Activated naive CD8-positive, alpha-beta T cell (primary cell): Measurements from ENCODE around the gene TRPV6.

ENCODE experiments used
- H3K27ac Mint-ChIP-seq: one replicate; pipeline ENCODE4 v1.8.0; 2021; ENCODE audit warnings: mixed read lengths
- H3K27me3 Mint-ChIP-seq: one replicate; pipeline ENCODE4 v1.8.0; 2021; ENCODE audit warnings: mixed read lengths
- H3K36me3 Mint-ChIP-seq: one replicate; pipeline ENCODE4 v1.8.0; 2021; ENCODE audit warnings: mixed read lengths
- H3K4me1 Mint-ChIP-seq: one replicate; pipeline ENCODE4 v1.8.0; 2021; ENCODE audit warnings: low read depth, mixed read lengths
- H3K4me3 Mint-ChIP-seq: one replicate; pipeline ENCODE4 v1.8.0; 2021; ENCODE audit warnings: mild to moderate bottlenecking, mixed read lengths
- H3K9me3 Mint-ChIP-seq: one replicate; pipeline ENCODE4 v1.8.0; 2021; ENCODE audit warnings: low read depth, mixed read lengths

The TRPV6 gene

GRCh38 chr7:142881586-142882337 lies 3.8 kb downstream of the TRPV6 start:
- Mint-ChIP-seq H3K27ac (no peak overlapping the region), H3K9me3 (no peaks in the 10 kb centered on the region), H3K27me3 (no peaks in the 10 kb centered on the region), H3K4me1 (peaks cover 2% of the 10 kb centered on the region), H3K4me3 (no peak overlapping the region), H3K36me3 (no peaks in the 10 kb centered on the region)

- Mint-ChIP-seq H3K27ac (no peak overlapping the region), H3K4me3 (no peak overlapping the region)
These were observed 4.6 kb downstream of the TRPV6 start for GRCh38 chr7:142880876-142881505.

GRCh38 chr7:142879060-142879459 lies 6.5 kb downstream of the TRPV6 start:
- Mint-ChIP-seq H3K36me3 (no peaks in the 10 kb centered on the region), H3K9me3 (no peaks in the 10 kb centered on the region), H3K4me1 (peaks cover 2% of the 10 kb centered on the region), H3K4me3 (no peak overlapping the region), H3K27ac (no peak overlapping the region), H3K27me3 (no peaks in the 10 kb centered on the region)

More at GRCh38 chr7:142880876-142881505, 4.6 kb downstream of the TRPV6 start:
- Mint-ChIP-seq H3K36me3 (no peaks in the 10 kb centered on the region), H3K27me3 (no peaks in the 10 kb centered on the region), H3K4me1 (peaks cover 2% of the 10 kb centered on the region), H3K9me3 (no peaks in the 10 kb centered on the region)

GRCh38 chr7:142878315-142878714 lies 7.2 kb downstream of the TRPV6 start:
- H3K27ac Mint-ChIP-seq = no peak overlapping the region
- no peaks in the 10 kb centered on the region for H3K27me3 Mint-ChIP-seq
- H3K4me1 Mint-ChIP-seq = peaks cover 2% of the 10 kb centered on the region
- H3K4me3 Mint-ChIP-seq = no peak overlapping the region
- no peaks in the 10 kb centered on the region for H3K9me3 Mint-ChIP-seq
- no peaks in the 10 kb centered on the region for H3K36me3 Mint-ChIP-seq

GRCh38 chr7:142876991-142877910 lies 8.3 kb downstream of the TRPV6 start:
- Mint-ChIP-seq H3K9me3 (no peaks in the 10 kb centered on the region), H3K27ac (no peak overlapping the region), H3K4me3 (no peak overlapping the region), H3K4me1 (peaks cover 2% of the 10 kb centered on the region), H3K27me3 (no peaks in the 10 kb centered on the region), H3K36me3 (no peaks in the 10 kb centered on the region)

GRCh38 chr7:142876236-142876960 lies 9.1 kb downstream of the TRPV6 start:
- Mint-ChIP-seq H3K4me1 (peaks cover 2% of the 10 kb centered on the region), H3K36me3 (no peaks in the 10 kb centered on the region), H3K9me3 (no peaks in the 10 kb centered on the region), H3K4me3 (no peak overlapping the region), H3K27me3 (no peaks in the 10 kb centered on the region), H3K27ac (no peak overlapping the region)

- Mint-ChIP-seq H3K27ac (no peak overlapping the region), H3K4me1 (no peaks in the 10 kb centered on the region), H3K4me3 (no peak overlapping the region), H3K27me3 (no peaks in the 10 kb centered on the region), H3K36me3 (no peaks in the 10 kb centered on the region), H3K9me3 (no peaks in the 10 kb centered on the region)
These were observed 10.1 kb downstream of the TRPV6 start for GRCh38 chr7:142875456-142875855.

- Mint-ChIP-seq H3K4me1 (no peaks in the 10 kb centered on the region), H3K9me3 (no peaks in the 10 kb centered on the region), H3K36me3 (no peaks in the 10 kb centered on the region), H3K4me3 (no peak overlapping the region), H3K27ac (no peak overlapping the region), H3K27me3 (no peaks in the 10 kb centered on the region)
These were observed 10.7 kb downstream of the TRPV6 start for GRCh38 chr7:142874837-142875236.

- no peaks in the 10 kb centered on the region for H3K27me3 Mint-ChIP-seq
- no peak overlapping the region for H3K4me3 Mint-ChIP-seq
- no peaks in the 10 kb centered on the region for H3K36me3 Mint-ChIP-seq
- no peaks in the 10 kb centered on the region for H3K4me1 Mint-ChIP-seq
- no peaks in the 10 kb centered on the region for H3K9me3 Mint-ChIP-seq
- H3K27ac Mint-ChIP-seq = no peak overlapping the region
These were observed 11.1 kb downstream of the TRPV6 start for GRCh38 chr7:142874409-142874808.

GRCh38 chr7:142873871-142874270 lies 11.7 kb downstream of the TRPV6 start:
- H3K27me3 Mint-ChIP-seq = no peaks in the 10 kb centered on the region
- no peak overlapping the region for H3K4me3 Mint-ChIP-seq
- no peaks in the 10 kb centered on the region for H3K36me3 Mint-ChIP-seq
- no peaks in the 10 kb centered on the region for H3K9me3 Mint-ChIP-seq
- no peak overlapping the region for H3K27ac Mint-ChIP-seq
- H3K4me1 Mint-ChIP-seq = no peaks in the 10 kb centered on the region

- Mint-ChIP-seq H3K36me3 (no peaks in the 10 kb centered on the region), H3K4me1 (no peaks in the 10 kb centered on the region), H3K27ac (no peak overlapping the region), H3K27me3 (no peaks in the 10 kb centered on the region), H3K9me3 (no peaks in the 10 kb centered on the region), H3K4me3 (no peak overlapping the region)
These were observed 12.2 kb downstream of the TRPV6 start for GRCh38 chr7:142873281-142873784.

GRCh38 chr7:142872106-142872675 lies 13.4 kb downstream of the TRPV6 start:
- Mint-ChIP-seq H3K27me3 (no peaks in the 10 kb centered on the region), H3K27ac (no peak overlapping the region), H3K4me1 (no peaks in the 10 kb centered on the region)

GRCh38 chr7:142871260-142872105 lies 14.1 kb downstream of the TRPV6 start:
- Mint-ChIP-seq H3K27me3 (no peaks in the 10 kb centered on the region), H3K9me3 (no peaks in the 10 kb centered on the region), H3K4me1 (no peaks in the 10 kb centered on the region), H3K27ac (no peak overlapping the region), H3K36me3 (no peaks in the 10 kb centered on the region), H3K4me3 (no peak overlapping the region)

More at GRCh38 chr7:142872106-142872675, 13.4 kb downstream of the TRPV6 start:
- Mint-ChIP-seq H3K4me3 (no peak overlapping the region), H3K9me3 (no peaks in the 10 kb centered on the region), H3K36me3 (no peaks in the 10 kb centered on the region)
